Right renal cortex interstitium (tissue), 3 donors: ENCODE data around the gene SLC6A12. TPM values are rescaled to one million over a fixed set of nuclear protein-coding genes. Genes with fewer than 3 reads are reported as not detected.
"Not testable (repeated sequence)": the region's sequence is repeated elsewhere in the genome, so short reads cannot be mapped to it uniquely, and the experiment has no call there.

Experiments
- DNase-seq, 3 donors: peaks; one replicate each; pipeline ENCODE4 v3.0.0-alpha.2; 2013; ENCODE audit warnings: low read depth in 3 of 3, low spot score in 2 of 3
- polyA plus RNA-seq, 3 donors: library from polyadenylated mRNA; unstranded; fragments of 120-200 nt; gene quantifications; one replicate each; pipeline ENCODE4 v1.2.1, GENCODE V29; 2013; ENCODE audit not compliant: insufficient read length in 3 of 3

The SLC6A12 gene
- polyA plus RNA-seq, 3 donors = 13.2 to 14.5 (median 14.5) TPM

DNA sequence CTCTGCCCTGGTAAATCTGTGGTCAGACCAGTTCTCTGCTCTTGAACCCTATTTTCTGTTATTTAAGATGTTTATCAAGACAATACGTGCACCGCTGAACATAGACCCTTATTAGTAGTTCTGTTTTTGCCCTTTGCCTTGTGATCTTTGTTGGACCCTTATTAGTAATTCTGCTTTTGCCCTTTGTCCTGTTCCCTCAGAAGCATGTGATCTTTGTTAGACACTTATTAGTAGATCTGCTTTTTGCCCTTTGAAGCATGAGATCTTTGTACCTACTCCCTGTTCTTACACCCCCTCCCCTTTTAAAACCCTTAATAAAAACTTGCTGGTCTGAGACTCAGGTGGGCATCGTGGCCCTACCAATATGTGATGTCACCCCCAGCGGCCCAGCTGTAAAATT lies 22.0 kb upstream of the SLC6A12 start:
- DNase-seq = not testable (repeated sequence)

DNA sequence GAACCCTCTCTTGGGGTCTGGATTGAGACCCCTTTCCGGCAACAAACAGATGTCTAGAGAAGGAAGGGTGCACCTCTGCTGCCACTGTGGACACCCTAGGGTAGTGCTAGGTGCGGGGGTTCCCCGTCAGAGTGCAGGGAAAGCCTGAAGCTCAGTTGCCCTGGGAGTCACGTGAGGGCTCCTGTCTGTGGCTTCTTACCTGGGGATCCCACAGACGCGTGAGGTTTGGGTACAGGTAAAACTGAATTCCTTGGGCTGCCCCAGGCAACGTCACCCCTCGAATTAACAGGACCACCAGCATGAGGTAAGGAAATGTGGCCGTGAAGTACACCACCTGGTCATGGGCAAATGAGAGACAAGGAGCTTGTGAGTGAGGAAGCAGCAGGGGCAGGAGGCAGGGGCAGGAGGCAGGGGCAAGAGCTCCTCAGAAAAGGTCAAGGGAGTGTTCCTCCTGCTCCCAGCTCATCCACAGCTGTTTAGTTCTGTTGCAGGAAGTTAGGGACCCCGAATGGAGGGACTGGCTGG lies 21.0 kb upstream of the SLC6A12 start:
- DNase-seq = no peak

DNA sequence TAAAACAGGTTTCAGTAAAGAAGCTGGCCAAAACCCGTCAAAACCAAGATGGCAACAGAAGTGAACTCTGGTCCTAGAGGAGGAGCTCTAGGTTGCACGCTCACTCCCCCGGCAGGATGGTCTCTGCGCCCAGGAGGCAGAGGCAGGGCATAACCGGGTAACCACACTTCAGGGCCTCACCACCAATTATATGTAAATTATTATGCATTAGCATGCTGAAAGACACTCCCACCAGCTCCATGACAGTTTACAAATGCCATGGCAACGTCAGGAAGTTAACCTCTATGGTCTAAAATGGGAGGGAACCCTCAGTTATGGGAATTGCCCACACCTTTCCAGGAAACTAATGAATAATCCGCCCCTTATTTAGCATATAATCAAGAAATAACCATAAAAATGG lies 20.1 kb upstream of the SLC6A12 start:
- DNase-seq = no peak

DNA sequence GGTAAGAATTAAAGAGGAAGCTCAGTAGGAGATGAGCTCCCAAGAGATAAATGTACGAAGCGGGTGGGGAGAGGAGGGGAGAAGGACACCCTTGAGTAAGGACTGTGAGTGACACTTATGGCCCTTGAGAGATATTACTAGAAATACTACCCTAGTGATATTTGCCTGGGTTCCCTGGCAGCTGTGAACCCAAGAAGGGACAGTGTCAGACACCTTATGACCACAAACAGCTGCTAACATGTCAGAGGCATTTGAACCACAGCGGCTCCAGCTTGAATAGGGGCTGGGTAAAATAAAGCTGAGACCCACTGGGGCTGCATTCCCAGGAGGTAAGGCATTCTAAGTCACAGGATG lies 19.6 kb upstream of the SLC6A12 start:
- no peak for DNase-seq

DNA sequence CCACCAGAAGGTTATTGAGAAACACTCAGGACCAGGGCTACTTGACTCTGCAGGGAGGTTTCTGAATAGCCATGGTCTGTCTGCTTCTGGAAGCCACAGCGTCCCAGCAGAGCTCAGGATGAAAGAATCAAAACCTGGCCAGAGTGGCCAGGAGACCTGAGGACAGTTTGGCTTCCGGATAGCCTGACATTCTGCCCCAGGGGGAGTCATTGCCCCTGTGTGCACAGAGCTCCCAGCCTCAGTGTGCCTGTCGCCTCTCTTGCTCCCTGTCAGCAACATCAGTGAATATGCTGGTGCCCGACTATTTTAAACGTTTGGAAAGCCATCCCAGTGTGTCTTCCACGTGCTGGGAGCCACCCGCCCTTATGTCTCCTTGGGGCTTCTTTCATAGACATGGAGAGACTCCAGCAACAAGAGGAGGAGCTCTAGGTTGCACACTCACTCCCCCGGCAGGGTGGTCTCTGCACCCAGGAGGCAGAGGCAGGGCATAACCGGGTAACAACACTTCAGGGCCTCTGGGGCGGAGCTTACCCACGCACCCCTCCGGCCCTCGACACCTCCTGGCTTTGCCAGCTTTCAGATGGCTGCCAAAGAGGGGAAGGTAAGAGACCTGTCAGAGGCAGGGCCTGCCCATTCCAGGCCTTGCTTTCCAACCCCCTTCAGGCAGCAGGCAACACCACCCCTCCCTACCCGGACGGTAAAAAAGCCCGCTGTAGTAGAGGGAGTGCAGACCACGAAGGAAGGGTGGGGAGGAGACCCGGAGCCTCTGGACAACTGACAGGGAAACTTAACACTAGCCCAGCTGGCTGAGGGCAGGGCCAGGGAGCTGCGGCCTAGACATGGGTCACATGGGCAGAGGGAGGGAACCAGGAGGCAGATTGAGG lies 19.0 kb upstream of the SLC6A12 start:
- no peak for DNase-seq

DNA sequence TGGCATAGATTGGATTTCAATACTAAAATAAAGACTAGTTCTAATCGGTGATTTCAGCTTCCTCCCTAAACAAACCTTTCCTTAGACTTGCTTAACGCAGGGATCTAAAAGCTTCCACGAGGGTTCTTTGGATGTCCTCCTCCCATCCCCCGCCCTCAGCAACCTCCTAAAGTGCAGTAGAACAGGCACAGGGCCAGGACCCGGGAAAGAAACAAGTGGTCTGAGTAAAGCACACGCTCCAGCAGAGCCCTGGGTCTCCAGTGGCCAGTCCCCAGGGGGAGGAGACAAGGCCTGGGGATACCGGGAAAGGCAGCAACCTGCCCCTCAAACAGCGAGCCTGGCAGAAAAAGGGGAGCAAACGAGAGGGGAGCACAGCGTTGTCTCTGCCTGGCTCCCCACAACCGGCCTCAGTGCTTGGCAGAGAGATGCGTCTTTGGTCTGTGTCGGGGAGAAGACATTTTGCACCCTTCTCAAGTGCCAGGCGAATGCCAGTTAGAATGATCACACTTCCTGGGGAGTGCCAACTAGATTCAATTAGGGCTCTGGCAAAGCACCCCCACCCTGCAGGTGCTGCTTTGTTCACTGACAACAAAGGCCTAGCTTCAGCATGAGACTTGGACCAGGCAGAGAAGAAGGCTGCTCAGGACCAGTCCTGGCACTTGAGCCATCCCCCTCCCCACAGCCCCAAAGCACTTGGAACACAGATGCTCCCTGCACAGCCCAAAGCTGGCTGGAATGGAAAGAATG lies 17.1 kb upstream of the SLC6A12 start:
- no peak for DNase-seq

DNA sequence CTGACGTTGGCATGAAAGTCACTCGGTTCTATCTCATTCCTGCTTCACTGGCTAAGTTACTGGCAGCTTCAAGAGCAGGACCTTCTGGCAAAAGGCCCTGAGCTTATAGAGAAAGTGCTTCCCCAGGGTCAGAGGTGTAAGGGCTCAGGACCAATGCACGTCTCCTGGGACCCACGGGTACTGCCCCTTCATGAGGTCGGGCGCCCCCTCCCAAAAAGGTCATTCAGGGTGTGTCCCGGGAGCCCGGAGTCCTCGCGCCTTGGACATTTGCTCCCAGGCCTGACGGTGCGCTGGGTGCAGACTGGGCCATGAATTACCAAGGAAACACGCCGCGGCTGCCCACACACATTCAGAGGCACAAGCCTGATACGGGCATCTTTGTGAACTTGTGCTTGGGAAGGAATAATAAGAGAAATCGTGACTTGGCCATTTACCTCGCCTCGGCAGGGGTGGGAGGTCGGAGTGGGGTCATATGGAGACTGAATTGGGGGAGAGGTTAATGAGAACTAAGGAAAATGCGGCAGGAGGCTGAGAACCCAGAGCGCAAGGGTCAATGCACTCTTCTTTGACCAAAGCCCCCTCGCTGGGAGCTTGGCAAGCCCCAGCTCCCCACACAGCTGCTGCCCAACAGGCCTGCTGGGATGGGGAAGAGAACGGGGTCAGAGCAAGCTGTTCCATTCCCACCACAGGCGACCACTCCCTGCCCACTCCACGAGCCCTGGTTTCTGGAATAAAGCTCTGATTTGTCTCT lies 15.7 kb upstream of the SLC6A12 start:
- no peak for DNase-seq

DNA sequence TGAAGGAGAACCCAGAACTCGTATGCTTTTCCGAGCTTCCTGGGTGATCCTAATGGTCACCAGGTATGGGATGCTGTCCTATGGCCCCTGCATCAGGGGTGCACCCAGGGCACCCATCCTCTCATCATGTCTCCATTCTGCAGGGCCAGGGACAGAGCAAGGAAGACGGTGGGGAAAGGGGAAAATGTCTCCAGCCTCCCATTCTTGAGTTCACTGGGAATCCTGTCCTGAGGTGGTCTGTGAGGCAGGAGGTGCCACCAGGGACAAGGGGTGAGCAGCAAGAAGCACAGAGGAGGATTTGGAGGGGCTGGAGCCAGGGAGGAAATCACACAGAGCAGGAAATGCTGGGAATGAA lies 14.9 kb upstream of the SLC6A12 start:
- DNase-seq = no peak

DNA sequence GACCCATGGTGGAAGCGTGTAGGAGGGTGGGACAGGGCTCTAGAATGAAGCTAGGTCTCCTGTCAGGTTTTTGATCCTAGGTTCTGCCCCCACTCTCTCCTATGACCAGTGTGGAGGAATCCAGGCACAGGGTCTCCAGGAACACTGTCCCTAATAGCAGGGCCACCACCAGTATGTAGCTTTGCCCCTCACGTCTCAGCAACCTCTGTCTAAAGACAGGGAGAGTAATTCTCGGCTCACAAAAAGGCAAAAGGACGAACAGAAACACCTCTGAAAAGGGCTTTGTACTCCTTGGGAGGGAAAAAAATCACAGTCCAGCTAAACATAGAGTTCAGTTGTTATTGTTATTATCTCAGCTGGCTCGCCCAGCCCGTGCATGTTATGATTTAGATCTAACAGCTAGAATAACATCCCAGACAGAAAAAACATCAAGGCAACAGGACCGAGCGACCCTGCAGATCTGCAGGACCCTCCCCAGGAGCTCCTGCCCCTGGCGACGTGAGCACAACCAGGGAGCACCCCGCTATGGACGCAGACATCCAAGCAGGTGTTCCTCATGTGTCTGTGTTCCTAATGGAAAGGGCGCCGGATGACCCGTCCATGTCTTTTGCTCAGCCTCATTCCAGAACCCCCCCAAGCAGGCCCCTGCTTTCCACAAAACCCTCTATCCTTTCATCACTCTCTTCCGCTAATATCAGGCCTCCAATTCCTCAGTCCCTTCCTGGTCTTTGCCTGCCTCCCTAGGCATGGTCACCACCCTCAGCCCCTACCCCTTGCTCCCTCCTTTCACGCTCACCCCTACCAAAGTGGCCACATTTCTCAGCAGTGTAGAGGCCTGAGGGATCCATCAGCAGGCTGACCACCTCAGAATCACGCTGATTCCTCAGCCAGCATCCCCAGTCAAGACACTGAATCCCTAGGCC lies 14.2 kb upstream of the SLC6A12 start:
- DNase-seq = no peak

DNA sequence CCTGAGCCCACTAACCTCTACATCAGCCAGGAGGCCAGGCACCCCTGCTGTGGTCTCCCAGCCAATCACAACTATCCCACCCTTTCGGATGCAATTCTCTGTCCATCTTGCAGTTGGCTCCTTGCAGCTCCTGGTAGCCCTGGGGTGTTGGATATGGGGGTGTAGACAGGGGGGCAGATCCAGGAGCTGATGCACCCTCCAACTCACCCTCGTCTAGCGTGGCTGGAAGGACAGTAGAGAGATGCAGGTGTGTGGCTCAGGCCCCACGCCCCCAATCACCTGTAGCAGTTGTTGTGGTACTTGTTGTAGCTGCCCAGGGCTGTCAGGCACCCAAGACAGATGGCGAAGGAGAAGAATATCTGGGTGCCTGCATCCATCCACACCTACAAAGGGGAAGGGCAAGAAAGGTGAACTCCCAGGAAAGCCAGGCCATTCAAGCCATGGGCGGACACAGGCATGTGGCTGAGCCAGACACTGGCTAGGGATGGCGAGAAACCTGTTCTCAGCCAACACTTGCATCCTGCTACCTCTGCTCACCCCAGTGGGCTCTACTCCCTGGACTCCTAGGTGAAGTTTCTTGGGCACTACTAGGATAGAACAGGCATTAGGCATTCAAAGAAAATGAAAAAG lies 13.4 kb upstream of the SLC6A12 start:
- no peak for DNase-seq

DNA sequence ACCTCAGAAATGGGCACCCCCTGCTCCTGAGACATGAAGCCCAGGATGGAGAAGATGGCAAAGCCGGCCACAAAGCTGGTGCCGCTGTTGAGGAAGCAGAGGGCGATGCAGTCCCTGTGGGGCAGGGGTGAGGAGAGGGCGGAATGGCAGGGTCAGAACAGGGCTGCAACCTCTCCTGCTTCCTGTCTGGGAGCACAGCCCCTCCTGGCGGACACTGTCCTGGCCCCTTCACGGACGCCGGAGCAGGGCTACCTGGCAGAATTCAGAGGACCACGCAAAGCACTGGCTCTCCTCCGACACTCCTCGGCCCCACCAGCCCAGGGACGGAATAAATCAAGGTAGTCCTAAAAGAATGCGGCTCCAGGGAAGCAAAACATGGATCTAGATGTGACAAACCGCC lies 12.4 kb upstream of the SLC6A12 start:
- no peak for DNase-seq

DNA sequence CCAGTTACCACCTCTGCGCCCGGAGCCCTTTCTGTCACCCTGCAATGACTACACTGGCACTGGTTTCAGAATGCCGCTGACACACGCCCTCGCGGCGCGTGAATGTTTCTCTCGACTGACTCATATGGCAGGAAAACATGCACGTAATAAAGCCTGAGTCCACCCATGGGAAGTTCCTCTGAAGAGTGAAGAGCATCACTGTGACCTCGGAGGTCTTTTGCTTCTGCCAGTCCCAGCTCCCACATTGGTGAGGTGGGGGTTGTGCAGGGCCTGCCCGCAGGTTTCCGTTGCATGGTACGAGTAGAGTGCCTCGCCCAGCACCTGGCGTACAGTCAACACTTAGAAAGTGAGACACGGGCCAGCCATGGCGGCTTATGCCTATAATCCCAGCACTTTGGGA lies 11.1 kb upstream of the SLC6A12 start:
- no peak for DNase-seq

DNA sequence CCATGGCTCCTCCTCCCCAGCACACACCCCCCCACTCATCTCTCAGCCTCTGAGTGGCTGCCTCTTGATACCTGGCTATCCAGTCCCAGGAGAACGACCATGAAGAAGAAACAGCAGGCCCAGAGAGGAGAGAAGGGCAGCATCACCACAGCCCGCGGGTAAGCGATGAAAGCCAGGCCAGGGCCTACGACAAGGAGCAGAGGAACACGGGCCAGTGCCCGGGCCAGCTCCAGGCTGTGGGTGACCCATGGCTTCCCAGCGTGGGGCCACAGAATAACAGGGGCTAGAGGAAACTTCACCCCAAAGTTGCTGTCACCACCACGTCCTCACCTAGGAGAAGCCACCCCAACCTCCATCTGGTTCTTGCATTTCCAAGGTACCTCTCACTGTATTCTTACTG lies 10.4 kb upstream of the SLC6A12 start:
- no peak for DNase-seq

DNA sequence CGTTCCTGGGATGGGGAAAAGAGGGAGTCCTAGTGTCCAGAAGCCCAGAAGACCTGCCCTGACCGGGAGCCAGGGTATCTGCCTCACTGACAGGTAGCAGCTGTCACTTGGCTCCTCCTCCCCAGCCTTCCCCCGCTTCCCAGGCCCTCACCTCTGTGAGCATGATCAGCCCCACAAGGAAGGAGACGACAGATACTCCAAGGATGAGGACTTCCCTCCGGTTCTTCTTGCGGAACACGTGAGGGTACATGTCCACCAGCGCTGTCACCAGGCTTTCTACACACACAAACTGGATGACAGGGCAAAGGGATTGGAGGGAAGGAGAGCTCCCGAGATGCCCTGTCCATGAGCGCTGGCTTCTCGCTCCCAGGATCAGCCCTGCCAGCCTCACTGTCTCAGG lies 9.9 kb upstream of the SLC6A12 start:
- no peak for DNase-seq

DNA sequence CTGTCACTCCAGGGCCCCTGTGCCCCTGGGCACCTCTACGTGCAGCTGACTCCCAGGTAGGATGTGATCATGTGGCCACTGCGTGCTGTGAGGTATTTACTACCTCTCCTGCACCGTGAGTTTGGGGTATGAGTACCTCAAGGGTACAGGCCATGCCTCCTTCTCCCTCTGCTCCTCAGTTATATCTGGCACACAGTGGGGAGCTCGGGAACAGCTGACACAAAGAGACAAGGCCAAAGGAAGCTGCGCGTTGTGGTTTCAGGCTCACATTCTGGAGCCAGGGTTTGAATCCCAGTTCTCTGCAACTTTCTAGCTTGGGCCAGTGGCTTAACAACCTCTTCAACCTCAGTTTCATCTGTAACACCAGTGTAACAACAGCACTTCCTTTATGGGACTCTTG lies 7.8 kb upstream of the SLC6A12 start:
- no peak for DNase-seq

DNA sequence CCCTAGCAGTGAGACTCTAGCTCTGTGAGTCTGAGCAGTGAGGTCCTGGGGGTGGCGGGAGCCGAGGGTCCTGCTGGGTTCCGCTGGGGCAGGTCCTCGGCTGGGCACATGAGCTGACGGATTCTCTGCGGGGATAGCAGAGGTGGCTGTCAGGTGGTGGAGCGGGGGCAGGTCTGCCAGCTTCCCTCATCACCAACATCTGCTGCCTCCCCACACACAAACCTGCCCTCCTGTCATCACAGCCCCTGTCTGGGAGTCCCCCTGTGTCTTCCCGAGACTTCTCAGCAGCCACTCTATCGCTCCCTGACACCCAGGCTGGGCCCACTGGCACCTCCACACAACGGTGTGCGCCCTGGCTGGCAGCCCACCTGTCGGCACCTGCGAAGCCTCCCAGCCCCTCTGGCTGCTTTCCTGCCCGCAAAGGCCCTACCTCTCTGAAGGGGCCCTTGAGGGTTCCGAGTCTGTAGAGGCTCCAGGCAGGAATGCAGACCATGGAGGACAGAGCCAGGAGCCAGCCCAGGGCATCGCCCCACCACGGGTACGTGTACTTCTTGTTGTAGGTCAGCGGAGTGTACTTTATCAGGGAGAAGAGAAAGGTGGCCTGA lies 7.1 kb upstream of the SLC6A12 start:
- no peak for DNase-seq

DNA sequence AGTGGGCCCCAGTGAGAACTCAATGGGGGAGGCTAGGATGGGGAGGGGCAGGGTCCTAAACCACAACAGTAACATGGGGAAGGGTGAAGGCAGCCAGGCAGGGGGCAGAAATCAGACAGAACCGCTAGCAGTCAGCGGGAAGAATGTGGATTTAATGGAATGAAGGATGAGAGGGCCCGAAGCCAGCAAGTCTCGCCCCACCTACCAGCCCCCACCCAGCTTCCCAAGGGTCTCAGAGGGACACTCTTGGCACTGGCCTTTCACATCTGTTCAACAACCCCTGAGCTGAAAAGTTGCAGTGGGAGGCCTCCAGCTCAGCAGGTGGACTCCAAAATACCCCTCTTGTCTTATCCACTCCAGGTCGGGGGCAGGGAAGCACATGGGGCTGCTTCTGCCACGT lies 6.5 kb upstream of the SLC6A12 start:
- no peak for DNase-seq

DNA sequence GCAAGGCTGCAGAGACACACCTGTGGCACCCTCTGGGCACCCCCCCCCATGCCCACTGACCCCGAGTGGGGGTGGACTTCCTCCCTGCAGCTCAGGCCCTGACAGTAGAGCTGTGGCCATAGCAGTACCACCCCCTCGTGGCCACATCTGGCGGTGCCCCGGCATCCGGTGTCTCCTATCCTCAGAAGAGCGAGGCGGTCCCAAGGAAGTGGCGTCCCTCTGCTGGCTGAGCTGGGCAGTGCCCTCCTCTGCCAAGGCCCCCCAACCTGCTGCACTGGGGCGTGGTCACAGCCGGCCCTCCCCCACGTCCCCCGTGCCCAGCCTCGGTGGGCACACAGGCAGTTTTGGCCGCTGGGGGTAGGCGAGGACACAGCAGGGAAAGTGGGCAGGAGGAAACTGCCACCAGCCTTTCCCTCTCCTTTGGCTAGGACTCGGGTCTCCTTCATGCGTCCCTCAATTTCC lies 6.0 kb upstream of the SLC6A12 start:
- DNase-seq = no peak
